Right forelimb (tissue), 1 donor: Measurements from ENCODE around the gene IL12RB2.
"Not testable (repeated sequence)": the region's sequence is repeated elsewhere in the genome, so short reads cannot be mapped to it uniquely, and the experiment has no call there.

Experiments used
- DNase-seq: peaks from one replicate; pipeline ENCODE4 v3.0.0-alpha.2; 2018

Gene IL12RB2

DNA sequence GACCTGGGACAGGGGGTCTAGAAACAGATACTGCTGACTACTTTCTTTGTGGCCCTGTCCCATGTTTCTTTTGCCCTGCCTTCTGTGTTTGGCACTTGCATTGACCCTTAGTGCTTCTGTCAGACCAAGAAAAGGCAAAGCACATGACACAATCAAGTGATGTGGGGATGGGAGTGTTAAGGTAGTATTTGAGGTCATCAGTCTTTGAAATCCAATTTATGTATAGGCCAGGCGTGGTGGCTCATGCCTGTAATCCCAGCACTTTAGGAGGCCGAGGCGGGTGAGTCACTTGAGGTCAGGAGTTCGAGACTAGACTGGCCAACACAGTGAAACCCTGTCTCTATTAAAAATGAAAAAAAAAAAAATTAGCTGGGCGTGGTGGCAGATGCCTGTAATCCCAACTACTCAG is 96.5 kb downstream of the IL12RB2 start:
- no peak for DNase-seq

DNA sequence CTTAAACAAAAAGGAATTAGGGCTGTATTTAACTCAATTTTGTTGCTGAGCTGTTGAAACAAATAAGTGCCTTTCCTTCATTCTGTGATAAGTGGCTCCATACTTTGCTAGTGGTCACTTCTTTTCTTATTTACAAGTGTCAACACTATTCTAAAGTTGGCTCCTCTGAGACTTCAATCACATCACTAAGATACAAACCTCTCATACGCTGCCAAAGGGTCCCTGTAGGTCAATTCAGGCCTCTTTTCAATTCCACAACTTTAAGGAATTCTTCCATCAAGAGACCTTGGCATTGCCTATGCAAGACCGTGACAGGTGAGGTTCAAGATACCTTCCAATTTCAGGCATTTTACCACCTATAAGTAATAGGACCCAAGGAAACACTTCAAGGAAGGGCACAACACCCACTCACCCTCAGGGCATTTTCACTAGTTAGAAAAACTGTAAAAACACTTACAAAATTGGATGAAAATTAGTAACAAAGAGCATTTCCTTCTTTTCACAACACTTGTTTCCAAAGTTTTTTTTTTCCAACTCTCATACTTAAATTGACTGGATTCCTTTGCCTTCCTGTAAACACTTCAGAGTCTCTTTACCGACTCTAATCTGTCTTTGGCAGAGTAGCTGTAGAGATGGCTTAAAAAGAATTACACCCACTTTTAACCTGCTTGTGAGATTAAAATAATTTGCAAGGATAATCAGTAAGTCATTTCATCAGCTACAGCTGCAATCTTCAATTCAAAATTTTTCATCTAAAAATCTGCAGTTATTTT is 98.0 kb downstream of the IL12RB2 start:
- DNase-seq: no peak

DNA sequence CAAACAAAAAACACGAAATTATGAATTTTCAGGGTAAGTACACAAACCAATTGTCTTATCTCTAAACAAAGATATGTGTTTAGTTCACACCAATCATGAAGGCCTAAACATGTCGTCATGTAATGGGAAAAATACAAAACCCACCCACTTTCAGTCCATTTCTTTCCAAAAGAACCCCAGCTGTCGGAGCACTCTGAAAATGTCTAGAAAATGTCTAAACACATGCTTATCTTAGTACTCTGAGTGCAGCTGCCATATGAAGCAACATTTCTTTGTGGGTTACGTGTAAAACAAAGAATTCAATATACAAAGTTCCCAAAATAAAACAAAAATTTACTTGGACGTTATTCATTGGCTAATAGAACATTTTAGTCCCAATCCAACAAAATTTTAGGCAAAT is 99.8 kb downstream of the IL12RB2 start:
- DNase-seq: no peak

DNA sequence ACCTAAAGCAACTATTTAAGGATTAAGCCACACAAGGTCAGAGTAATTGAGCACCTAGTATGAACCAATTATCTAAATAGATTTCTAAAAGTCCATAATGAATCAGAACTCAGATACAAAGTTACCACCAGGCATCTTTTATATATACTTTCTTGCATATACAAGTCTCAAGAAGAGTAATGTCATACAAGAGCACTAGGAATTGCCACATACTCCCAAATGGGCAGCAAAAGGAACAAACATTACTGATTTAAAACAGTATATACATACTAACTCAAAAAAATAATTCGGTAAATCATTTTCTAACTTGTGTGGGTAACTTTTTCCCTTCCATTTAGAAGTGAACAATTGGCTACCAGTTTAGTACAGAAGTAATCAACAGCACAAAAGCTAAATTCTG is 100.5 kb downstream of the IL12RB2 start:
- no peak for DNase-seq

DNA sequence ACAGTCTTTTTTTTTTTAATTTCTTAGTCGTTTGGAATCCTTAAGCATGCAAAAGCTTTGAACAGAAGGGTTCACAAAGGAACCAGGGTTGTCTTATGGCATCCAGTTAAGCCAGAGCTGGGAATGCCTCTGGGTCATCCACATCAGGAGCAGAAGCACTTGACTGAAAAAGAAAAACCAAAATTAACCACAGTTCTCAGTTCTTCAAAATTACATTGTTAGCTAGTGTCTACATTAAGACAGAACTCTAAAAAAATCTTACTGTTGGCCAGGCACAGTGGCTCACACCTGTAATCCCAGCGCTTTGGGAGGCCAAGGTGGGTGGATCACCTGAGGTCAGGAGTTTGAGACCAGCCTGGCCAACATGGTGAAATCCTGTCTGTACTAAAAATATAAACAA is 105.4 kb downstream of the IL12RB2 start:
- DNase-seq: not testable (repeated sequence)

DNA sequence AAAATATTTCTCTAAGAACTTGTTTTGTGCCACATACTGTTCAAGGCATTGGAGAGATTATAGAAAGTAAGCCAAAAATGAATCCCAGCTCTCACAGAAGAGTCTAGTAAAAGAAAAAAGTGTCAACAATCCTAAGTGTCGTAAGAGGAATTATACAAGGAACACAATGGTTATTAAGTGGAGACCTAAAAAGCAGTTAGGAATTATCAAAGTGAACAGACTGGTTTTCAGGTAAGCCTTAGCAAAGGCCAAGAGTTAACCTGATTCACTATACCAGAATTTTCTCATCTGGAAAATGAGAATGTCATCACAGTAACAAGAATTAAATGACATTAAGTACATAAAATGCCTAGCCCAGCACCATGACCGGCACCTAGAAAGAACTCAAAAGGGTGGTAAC is 106.9 kb downstream of the IL12RB2 start:
- no peak for DNase-seq

DNA sequence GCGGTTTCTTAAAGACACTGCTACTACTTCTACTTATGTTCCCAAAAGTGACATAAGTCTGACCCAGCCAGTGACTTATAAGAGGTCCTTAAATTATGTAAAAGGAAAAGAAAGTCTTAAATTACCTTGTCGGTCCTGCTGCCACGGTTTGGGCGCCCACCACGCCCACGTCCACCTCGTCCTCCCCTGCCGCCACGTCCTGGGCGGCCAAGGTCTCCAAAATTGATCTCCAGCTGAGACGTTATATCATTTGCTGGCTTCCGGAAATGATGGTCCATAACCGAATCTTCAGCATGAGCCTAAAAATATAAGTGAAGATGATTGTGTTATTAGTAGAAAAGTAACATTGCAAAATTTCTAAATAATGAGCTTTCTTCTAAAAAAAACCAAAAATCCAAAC is 107.4 kb downstream of the IL12RB2 start:
- no peak for DNase-seq

DNA sequence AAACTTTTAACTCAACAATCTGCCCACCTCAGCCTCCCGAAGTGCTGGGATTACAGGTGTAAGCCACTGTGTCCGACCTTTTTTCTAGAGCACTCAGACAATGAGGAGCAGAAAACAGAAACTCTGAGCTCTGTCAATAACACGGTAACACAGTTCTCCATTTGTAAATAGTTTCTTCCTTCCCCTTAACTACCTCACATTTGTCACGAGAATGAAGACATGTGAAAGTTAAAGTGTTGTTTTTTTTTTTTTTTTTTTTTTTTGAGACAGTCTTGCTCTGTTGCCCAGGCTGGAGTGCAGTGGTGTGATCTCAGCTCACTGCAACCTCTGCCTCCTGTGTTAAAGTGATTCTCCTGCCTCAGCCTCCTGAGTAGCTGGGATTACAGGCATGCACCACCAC is 110.1 kb downstream of the IL12RB2 start:
- not testable (repeated sequence) for DNase-seq

DNA sequence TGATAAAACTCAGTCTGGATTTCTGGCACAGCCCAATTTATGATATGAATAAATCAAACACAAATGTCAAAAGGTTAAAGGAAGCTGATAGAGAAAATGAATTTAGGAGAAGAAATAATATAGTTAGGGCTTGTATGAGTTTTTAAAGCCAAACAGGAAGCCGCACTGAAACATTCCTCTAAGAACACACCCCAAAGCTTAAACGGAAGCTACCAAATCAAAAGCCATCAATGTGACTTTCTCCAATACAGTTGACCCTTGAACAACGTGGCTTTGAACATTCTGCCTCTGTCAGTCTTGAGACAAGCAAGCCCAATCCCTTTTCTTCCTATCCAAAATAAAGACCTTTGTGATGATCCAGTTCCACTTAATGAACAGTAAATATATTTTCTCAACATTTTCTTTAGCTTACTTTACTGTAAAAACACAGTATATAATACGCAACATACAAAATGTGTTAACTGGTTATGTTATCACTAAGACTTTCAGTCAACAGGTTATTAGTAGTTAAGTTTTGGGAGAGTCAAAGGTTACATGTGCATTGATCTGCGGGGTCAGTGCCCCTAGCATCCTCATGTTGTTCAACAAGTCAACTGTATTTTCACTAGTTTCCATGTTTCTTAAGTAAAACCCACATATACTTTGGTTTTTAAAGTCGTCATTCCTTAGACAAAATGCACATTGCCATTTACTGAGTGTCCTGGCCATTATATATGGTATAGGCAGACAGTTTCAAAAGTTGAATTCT is 111.3 kb downstream of the IL12RB2 start:
- DNase-seq: no peak

DNA sequence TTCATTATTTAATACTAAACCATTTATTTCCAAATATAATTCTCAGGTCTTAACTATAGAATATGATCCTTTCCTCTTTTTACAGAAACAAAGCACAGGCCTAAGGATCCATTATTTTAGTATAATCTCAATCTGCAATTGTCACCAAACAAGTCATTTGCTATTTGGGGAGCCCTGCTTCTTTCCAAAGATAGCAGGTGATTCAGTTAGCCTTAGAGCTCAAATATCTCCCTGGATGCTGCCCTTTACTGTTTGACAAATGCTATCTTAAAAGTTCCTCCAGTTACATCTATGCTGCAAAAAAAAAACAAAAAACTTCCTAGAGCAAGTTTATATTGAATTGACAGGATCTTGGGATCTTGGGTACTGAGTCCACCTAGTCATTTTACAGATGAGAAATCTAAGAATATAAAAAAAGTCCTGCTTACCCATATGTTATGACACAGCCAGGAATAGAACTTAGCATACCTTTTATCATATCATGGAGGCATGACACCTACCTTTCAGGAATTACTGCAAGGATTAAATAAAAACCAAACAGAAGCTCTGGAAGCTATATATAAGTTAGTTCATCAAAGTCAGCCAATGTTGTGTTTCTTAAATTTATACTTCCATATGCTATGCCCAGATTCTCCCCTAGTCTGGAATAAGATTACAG is 113.3 kb downstream of the IL12RB2 start:
- no peak for DNase-seq

DNA sequence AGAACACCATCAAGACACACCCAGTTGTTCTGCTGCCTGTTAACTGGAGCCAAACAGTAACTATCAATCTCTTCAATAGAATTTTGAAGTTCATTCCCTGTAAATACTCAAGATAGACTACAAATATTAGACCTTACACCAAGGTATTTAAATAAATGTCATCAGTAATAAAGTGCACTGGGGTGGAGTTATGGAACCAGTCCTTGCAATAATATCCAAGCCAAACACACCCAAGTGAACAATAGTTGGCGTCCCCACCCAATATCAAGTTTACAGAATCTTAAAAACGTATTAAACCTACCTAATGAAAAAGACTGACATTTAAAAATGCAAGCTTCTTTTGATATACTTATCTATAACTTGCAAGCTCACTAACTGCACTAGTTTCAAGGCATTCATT is 119.8 kb downstream of the IL12RB2 start:
- DNase-seq: no peak

DNA sequence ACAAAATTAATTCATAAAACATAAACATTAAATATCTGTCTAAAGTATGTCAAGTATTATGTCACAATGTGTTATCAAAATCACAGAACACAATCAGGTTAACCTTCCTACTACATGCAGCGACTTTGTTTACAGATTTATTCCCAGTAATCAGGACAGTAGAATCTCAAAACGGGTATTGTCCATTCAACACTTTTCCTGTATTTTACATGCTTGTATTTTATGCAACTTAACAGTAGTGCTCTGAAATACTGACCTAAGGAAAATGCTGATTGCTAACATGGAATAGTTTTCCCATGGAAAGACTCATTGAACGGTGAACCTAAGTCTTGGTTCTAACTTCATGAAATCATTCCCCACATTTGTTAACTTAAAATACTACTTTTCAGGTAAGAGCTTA is 120.3 kb downstream of the IL12RB2 start:
- no peak for DNase-seq

DNA sequence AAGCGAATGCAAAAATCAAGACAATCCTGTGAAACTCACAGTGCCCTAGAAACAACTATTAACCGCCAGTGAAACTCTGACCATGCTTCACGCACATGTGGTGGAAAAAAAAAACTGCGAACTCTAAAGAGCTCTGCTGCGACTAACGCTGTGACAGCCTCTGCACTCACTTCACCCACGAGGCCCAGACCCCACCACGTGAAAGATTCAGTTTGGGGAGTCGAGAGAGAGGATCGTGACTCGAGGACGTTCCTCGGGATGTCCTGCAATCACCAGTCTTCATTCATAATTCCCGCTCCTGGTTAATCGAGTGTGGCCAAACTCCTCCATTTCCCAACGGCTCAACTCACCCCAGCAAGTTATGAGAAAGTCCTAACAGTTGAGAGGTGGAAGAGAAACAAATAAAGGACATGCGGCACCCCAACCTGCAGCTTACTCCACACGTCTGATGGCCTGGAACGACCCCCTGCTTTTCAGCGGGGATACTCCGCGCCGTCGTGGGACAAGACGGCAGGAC is 121.4 kb downstream of the IL12RB2 start:
- peak; percentile 54 for DNase-seq

DNA sequence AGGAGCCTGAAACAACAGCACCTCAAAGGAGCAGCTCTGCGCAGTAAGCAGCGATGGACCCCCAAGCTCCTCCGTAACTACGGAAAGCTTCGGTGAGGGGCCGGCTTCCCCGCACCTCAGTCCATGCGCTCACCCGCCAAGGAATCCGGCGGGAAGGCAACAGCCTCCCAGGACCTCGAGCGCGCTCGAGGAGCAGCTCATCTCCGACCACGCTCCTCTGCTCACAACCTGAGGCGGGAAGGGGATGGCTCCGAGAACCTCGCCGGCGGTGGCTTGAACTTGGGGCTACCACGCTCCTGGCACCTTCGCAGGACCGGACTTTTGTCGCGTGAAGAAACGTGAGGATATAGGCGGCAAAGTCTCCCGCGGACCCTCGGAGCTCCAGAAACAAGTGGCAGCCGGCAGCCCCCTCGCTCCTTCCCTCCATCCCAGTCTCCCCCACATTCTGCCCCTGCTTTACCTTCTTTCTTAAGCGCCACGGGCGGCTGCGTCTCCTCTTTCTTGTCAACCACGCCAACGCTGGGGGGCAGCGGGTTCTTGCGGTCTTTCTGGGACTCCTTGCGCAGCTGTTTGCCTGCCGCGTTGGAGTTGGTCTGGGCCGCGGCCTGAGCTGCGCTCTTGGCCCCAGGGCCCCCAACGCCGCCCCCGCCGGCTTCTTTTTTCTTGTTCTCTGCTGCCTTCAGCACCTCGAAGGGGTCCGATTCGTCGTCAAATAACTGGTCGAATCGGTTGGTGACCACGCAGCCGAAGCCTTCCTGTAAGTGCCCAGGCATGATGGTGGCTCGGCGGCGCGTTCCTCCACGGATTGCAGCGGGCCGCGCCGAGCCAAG is 122.1 kb downstream of the IL12RB2 start:
- peak; percentile 66 for DNase-seq

DNA sequence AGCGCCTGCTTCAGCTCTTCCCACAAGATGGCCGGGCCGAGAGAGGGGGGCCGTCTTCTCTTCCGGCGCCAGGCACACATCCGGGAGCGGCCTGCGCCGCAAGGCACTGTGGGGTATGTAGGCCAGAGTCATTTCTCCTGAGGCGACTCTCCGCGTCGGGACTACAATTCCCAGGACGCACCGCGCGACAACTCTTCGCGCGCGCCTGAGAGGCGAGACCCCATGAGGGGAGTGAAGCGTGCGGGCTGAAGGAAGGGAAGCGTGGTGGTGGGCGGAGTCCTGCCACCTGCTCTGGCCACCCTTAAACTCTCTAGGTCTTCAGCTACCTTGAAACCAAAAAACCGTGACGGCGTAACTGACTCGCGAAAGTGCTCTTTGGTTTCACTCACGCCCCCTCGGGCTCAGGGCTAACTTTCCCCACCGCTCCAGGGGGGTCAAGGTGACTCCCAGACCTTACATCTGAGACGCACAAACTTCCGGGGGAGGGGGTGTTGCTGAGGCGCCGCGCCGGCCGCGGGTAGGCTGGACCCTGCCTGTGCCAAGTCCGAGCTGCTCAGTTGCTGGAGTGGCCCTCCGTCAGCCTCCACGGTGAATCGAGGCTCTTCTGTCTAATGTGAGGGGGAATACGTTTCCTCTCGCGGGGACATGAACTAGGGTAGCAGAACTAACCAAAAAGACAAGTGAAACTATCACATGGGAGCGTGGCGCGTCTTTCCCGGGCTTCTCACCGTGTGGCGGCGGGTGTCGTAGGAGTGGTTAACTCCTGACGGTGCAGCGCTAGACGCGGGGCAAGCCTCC is 122.9 kb downstream of the IL12RB2 start, which contains the start of gene SERBP1:
TSS of gene SERBP1 (minus strand) at position 45 of the 798 bp plus-strand sequence. CDS start 102 bp downstream, outside the sequence.
- DNase-seq: peak; percentile 96

DNA sequence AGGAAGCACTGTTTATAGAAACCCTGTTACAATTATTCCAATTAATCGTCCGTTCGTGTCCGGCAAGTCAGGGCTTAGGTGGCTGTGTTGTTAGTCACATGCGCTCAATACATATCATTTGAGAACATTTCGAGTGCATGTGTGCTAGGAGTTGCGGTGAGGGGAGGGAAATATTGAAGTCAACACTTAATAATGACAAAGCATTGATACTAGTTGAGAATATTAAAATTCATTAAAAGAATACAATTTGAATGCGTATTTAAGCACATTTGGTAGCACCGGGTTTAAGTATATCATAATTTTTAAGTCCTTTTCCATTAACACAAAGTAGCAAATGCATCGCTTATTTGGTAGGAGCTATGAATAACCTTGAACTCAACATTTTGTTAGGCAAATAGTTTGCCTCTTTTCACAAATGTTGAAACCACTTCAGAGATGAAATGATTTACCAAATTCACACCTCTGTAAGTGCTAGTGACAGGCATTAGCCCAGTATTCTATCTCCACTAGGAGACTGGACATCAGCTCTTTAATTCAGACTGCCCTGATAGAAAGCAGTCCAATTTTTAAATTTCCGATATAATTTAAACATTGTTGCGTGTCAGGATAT is 123.6 kb downstream of the IL12RB2 start:
- no peak for DNase-seq

DNA sequence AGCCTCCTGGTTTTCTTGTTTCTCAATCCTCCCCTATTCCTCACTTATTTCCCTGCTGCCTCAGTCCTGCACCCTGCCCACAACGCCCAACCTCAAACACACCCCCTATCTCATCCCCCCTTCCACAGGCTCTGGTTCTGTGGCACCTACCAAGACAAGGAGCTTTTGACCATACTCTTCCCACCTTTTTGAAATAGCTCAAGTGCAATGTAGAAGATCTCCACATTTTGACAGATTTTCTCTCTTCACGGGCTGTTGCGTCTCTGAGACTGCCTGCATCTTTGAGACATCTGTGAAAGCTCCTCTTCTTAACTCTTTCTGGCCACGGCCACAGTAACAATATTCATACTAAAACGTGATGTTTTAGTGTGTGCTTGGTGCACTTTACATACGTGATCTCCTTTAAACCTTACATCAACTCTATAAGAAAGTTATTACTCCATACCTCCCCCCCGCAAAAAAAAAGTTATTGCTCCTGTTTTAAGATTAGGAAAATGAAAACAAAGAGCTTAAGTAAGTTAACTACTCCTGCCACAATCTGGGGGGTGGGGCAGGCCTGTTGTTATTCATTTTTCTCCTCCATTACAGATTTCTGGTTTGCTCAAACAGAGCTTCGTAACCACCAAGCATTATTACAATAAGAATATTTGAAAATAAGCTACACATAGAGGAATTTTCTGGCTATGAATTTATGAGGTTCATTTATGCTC is 124.4 kb downstream of the IL12RB2 start:
- DNase-seq: no peak

DNA sequence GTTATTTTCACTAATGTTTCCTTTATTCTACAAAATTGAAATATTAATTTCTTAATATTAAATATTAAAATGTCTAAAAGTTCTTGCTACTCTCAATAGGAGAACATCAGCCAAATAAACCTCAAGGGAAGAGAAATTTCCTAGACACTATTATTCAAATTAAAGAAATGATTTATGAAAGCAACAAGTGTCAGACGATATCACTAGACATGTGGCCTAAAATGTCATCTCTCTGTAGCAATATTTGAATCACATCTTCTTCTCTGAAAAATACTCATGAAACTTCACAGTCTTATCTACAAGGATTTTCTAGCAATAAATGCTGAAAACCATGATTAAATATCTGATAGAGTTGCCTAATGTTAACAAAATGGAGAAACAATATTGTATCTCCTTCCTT is 125.1 kb downstream of the IL12RB2 start:
- DNase-seq: no peak

DNA sequence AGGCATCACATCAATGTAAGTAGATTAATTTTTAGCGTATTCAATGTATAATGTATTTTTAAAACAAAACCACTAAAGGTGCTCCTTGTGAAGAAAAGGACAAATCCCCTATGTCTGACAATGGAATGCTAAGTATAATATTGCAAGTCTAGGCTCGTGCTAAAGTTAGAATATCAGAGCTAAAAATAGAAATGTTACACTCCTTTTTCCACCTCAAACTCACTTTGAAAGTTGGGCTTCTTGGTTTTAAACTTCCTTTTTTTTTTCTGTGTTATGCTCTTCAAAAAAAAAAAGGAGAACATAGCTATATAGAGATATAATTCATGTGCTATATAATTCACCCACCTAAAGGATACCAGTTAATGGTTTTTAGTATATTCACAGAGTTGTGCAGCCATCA is 126.2 kb downstream of the IL12RB2 start:
- no peak for DNase-seq

DNA sequence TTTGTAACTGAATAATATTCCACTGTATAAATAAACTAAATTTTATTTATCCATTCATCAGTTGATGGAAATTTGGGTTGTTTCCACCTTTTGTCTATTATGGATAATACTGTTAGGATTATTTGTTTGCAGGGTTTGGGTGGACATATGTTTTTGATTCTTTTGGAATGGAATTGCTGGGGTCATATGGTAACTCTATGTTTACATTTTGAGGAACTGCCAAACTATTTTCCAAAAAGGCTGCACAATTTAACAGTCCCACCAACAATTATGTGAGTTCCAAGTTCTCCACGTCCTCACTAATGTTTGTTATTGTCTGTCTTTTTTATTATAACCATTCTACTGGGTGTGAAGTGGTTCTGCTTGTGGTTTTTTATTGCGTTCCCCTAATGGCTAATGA is 126.8 kb downstream of the IL12RB2 start:
- DNase-seq: no peak
